HG02610 (cell line): ENCODE data around the gene SUGCT.
"Not testable (repeated sequence)": the region's sequence is repeated elsewhere in the genome, so short reads cannot be mapped to it uniquely, and the experiment has no call there.

Experiments used
- ATAC-seq: cut with Tn5 transposase; IDR thresholded peaks from one replicate; pipeline ENCODE4 v1.9.1; 2021; ENCODE audit warnings: mild to moderate bottlenecking, moderate library complexity; ENCODE audit not compliant: unreplicated experiment

The SUGCT gene

GRCh38 chr7:40602351-40602750 lies 467.5 kb downstream of the SUGCT start:
- not testable (repeated sequence) for ATAC-seq

- peak; percentile 77 for ATAC-seq
These were observed 470.0 kb downstream of the SUGCT start for GRCh38 chr7:40604601-40605438.

GRCh38 chr7:40608321-40609075 lies 473.7 kb downstream of the SUGCT start:
- ATAC-seq: no peak

GRCh38 chr7:40610461-40610860 lies 475.7 kb downstream of the SUGCT start:
- ATAC-seq: no peak

- no peak for ATAC-seq
These were observed 476.5 kb downstream of the SUGCT start for GRCh38 chr7:40611095-40611871.

GRCh38 chr7:40612298-40612697 lies 477.5 kb downstream of the SUGCT start:
- ATAC-seq: no peak

- no peak for ATAC-seq
These were observed 484.8 kb downstream of the SUGCT start for GRCh38 chr7:40619647-40620046.

- no peak for ATAC-seq
These were observed 486.8 kb downstream of the SUGCT start for GRCh38 chr7:40621592-40621998.

- no peak for ATAC-seq
These were observed 488.2 kb downstream of the SUGCT start for GRCh38 chr7:40622941-40623501.

- no peak for ATAC-seq
These were observed 489.1 kb downstream of the SUGCT start for GRCh38 chr7:40623863-40624262.

- ATAC-seq: not testable (repeated sequence)
These were observed 492.6 kb downstream of the SUGCT start for GRCh38 chr7:40627361-40627760.

- no peak for ATAC-seq
These were observed 495.1 kb downstream of the SUGCT start for GRCh38 chr7:40629891-40630290.

- ATAC-seq: no peak
These were observed 499.3 kb downstream of the SUGCT start for GRCh38 chr7:40634118-40634517.

- ATAC-seq: no peak
These were observed 503.9 kb downstream of the SUGCT start for GRCh38 chr7:40638545-40639320.

- no peak for ATAC-seq
These were observed 505.8 kb downstream of the SUGCT start for GRCh38 chr7:40640566-40640965.

- no peak for ATAC-seq
These were observed 506.9 kb downstream of the SUGCT start for GRCh38 chr7:40641701-40642100.

- no peak for ATAC-seq
These were observed 508.9 kb downstream of the SUGCT start for GRCh38 chr7:40643664-40644063.

- ATAC-seq: no peak
These were observed 509.8 kb downstream of the SUGCT start for GRCh38 chr7:40644454-40645188.

- no peak for ATAC-seq
These were observed 510.4 kb downstream of the SUGCT start for GRCh38 chr7:40645197-40645596.

- ATAC-seq: no peak
These were observed 511.9 kb downstream of the SUGCT start for GRCh38 chr7:40646717-40647116.
